Body of pancreas (tissue), 4 donors: Measurements from ENCODE around the gene SLC36A3. TPM values are rescaled to one million over a fixed set of nuclear protein-coding genes. Genes with fewer than 3 reads are reported as not detected.
"Not testable (repeated sequence)": the region's sequence is repeated elsewhere in the genome, so short reads cannot be mapped to it uniquely, and the experiment has no call there.

Experiments
- ATAC-seq: fragments of 150-250 bp; one replicate; pipeline ENCODE4 v1.9.1; 2016
- DNase-seq, 4 donors: peaks; one replicate each; pipeline ENCODE4 v3.0.0-alpha.2; 2019
- H3K27ac ChIP-seq, 4 donors: fragments of 200-600 bp; sonication (generic); 1 replicate in 3 of 4; 2 replicates in 1 of 4; pipeline versions ENCODE4 v1.5.1 to v1.6.1; 2016 to 2019; ENCODE audit warnings: mild to moderate bottlenecking in 1 of 4, mixed read lengths in 1 of 4, moderate library complexity in 1 of 4
- H3K27me3 ChIP-seq, 2 donors: fragments of 200-600 bp; sonication (generic); one replicate each; pipeline ENCODE4 v1.6.0; 2016; ENCODE audit warnings: mild to moderate bottlenecking in 1 of 2
- H3K36me3 ChIP-seq, 2 donors: fragments of 200-600 bp; sonication (generic); replicated peaks in 1 of 2; 2 replicates each; pipeline ENCODE4 v1.5.1; 2016; ENCODE audit warnings: low read depth in 2 of 2; ENCODE audit not compliant: insufficient read depth in 1 of 2
- H3K4me1 ChIP-seq: fragments of 200-600 bp; sonication (generic); one replicate; pipeline ENCODE4 v1.6.0; 2016
- H3K4me3 ChIP-seq, 2 donors: fragments of 200-600 bp; sonication (generic); 1 replicate in 1 of 2; 2 replicates in 1 of 2; pipeline ENCODE4 v1.5.1; 2016 to 2019
- H3K9me3 ChIP-seq, 3 donors: fragments of 200-600 bp; sonication (generic); 1 replicate in 2 of 3; 2 replicates in 1 of 3; pipeline ENCODE4 v1.5.1; 2016
- CTCF ChIP-seq, 7 experiments: fragments of 450-650 bp in 4 of 7; fragments of 200-600 bp in 3 of 7; sonication (generic) in 3 of 7; IDR thresholded peaks; one replicate each; pipeline ENCODE4 v1.5.1; 2016 to 2019; ENCODE audit warnings: antibody characterized with exemption in 7 of 7
- POLR2A ChIP-seq, 3 donors: fragments of 450-650 bp; IDR thresholded peaks; one replicate each; pipeline ENCODE4 v1.6.1; 2016; ENCODE audit warnings: antibody characterized with exemption in 3 of 3, mild to moderate bottlenecking in 2 of 3
- WGBS, 2 donors: methylation state at CpG; one replicate each; pipeline ENCODE4 v1.1.5; 2017; 5-methylcytosine and 5-hydroxymethylcytosine counted together
- intact Hi-C: fragments of 100-400 bp; cut with DNase I; formaldehyde crosslinking; loops from one replicate; pipeline ENCODE4 v1.15.1; 2023
- total RNA-seq, 2 donors: library from RNA; depleted of rRNA; stranded (reverse); fragments of >200 nt; gene quantifications; one replicate each; pipeline ENCODE4 v1.1.0, GENCODE V29; 2016

The SLC36A3 gene
- total RNA-seq, 2 donors from 2014 or later = not detected

- TF ChIP-seq CTCF (IDR thresholded peaks at IDR 0.05) = no peak
- no peak for TF ChIP-seq POLR2A (IDR thresholded peaks at IDR 0.05)
- Histone ChIP-seq H3K4me1 (peaks cover 16% of the 10 kb centered on the region), H3K27ac (peak overlapping the region in 1 of 4 donors; percentile 0), H3K27me3 (no peaks in the 10 kb centered on the region), H3K9me3 (no peaks in the 10 kb centered on the region), H3K36me3 (no peaks in the 10 kb centered on the region), H3K4me3 (no peak overlapping the region)
- WGBS, 2 donors = 85 to 89% methylated on average over 4 to 7 of the region's 7 CpGs
- intact Hi-C loops = no loop called here
- ATAC-seq (no peak), DNase-seq (peak in 1 of 4 donors; percentile 45)
These were observed 45.4 kb downstream of the SLC36A3 start for GRCh38 chr5:151258201-151258611.

- WGBS, 2 donors = 67 to 80% methylated on average over 5 of the region's 5 CpGs
- Histone ChIP-seq H3K9me3 (no peaks in the 10 kb centered on the region), H3K4me3 (no peak overlapping the region), H3K27ac (peak overlapping the region in 1 of 4 donors; percentile 0), H3K27me3 (no peaks in the 10 kb centered on the region), H3K36me3 (no peaks in the 10 kb centered on the region), H3K4me1 (peaks cover 16% of the 10 kb centered on the region)
- ATAC-seq (no peak), DNase-seq (peak in 1 of 4 donors; percentile 43)
- TF ChIP-seq CTCF (IDR thresholded peaks at IDR 0.05) (no peak), POLR2A (IDR thresholded peaks at IDR 0.05) (no peak)
- intact Hi-C loops = no loop called here
These were observed 45.8 kb downstream of the SLC36A3 start for GRCh38 chr5:151257731-151258181.

DNA sequence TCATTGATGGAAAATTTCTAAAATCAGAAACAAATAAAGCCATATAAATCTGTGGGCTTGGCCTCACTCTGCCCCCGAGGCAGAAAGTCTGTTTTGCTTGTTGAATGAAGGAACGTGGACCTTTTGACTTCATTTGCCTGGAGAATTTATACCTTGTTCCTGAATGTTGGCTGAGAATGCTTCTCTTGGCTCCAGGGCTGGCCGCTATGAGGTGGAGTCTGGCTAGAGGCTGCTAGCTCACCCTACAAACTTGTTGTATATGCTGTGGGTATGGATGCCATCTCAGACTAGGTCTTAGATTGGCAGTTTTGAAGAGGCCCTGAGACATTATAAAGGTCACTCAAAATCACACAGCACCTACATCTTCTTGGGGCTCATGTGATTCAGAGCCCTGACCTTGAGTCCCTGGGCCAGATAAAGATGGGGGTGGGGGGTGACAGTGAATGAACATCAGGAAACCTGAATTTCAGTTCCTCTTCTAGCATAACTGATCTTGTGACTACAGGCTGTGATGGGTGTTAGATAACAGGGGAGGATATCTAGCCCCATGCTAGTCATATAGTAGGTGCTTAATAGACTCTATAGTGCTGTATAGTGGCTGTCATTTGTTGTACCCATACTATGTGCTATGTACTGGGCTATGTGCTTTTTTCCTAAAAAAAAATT, 47.8 kb downstream of the SLC36A3 start:
- H3K4me3 ChIP-seq = no peak overlapping the region
- no peak for DNase-seq
- no peak for ATAC-seq
- no peaks in the 10 kb centered on the region for H3K9me3 ChIP-seq
- peaks cover 32% of the 10 kb centered on the region for H3K4me1 ChIP-seq
- H3K36me3 ChIP-seq = no peaks in the 10 kb centered on the region
- no peaks in the 10 kb centered on the region for H3K27me3 ChIP-seq
- H3K27ac ChIP-seq = no peak overlapping the region
- intact Hi-C loops = no loop called here
- WGBS, 2 donors = 87 to 96% methylated on average over 3 of the region's 3 CpGs
- no peak for TF ChIP-seq CTCF (IDR thresholded peaks at IDR 0.05)
- TF ChIP-seq POLR2A (IDR thresholded peaks at IDR 0.05) = no peak

DNA sequence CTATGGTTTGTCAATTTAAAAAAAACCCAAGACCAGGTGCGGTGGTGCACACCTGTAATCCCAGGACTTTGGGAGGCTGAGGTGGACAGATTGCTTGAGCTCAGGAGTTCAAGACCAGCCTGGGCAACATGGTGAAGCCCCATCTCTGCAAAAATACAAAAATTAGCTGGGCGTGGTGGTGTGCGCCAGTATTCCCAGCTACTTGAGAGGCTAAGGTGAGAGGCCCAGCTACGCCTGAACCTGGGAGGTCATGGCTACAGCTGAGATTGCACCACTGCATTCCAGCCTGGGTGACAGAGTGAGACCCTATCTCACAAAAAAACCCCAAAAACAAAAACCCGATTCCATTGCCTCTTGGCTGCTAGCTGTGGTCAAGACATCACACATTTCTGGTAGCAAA, 48.6 kb downstream of the SLC36A3 start:
- H3K27me3 ChIP-seq, H3K4me3 ChIP-seq, intact Hi-C loops, H3K27ac ChIP-seq, H3K9me3 ChIP-seq, H3K36me3 ChIP-seq, ATAC-seq, DNase-seq: not testable (repeated sequence)
- H3K4me1 ChIP-seq = peaks cover 33% of the 10 kb centered on the region
- WGBS, 2 donors = 94 to 96% methylated on average over 4 to 5 of the region's 5 CpGs

GRCh38 chr5:151254556-151254955, 49.0 kb downstream of the SLC36A3 start:
- no peak for TF ChIP-seq POLR2A (IDR thresholded peaks at IDR 0.05)
- no peak for TF ChIP-seq CTCF (IDR thresholded peaks at IDR 0.05)
- Histone ChIP-seq H3K9me3 (no peaks in the 10 kb centered on the region), H3K36me3 (no peaks in the 10 kb centered on the region), H3K4me3 (no peak overlapping the region), H3K27me3 (no peaks in the 10 kb centered on the region), H3K27ac (no peak overlapping the region), H3K4me1 (peaks cover 33% of the 10 kb centered on the region)
- intact Hi-C loops = no loop called here
- DNase-seq = no peak
- no peak for ATAC-seq
- 46 to 56% methylated on average over 1 of the region's 1 CpG for WGBS, 2 donors
